Measurements from ENCODE around the gene TNNI3. TPM values are rescaled to one million over a fixed set of nuclear protein-coding genes. Genes with fewer than 3 reads are reported as not detected.

Gene TNNI3
- total RNA-seq = 1.9 TPM in 1 of 2 replicates, not detected in the other

GRCh38 chr19:55157064-55157908 is at the start of gene TNNI3:
TSS of gene TNNI3 (minus strand) at chr19:55157732. CDS start at chr19:55157589, 143 bp downstream.

GRCh38 chr19:55179606-55180484 is 22.3 kb upstream of the TNNI3 start, which contains the start of gene SYT5:
TSS of gene SYT5 (minus strand) at chr19:55180289. CDS start at chr19:55179041, 1,248 bp downstream.

GRCh38 chr19:55166530-55167268 is 9.2 kb upstream of the TNNI3 start, which contains the start of gene DNAAF3:
TSS of gene DNAAF3 (minus strand) at chr19:55166613. CDS start at chr19:55166413, 200 bp downstream.

GRCh38 chr19:55149078-55150003 is 8.2 kb downstream of the TNNI3 start, which contains the start of gene TNNT1:
TSS of gene TNNT1 (minus strand) at chr19:55149206. CDS start at chr19:55147157, 2,049 bp downstream.

GRCh38 chr19:55116859-55117662 is 40.5 kb downstream of the TNNI3 start, which contains the start of gene PPP1R12C:
TSS of gene PPP1R12C (minus strand) at chr19:55117637. CDS start at chr19:55117543, 94 bp downstream.

Other genes starting within 250 kb of the TNNI3 start
- not detected in 2 replicates for gene NLRP7, start 210.2 kb downstream of the TNNI3 start, total RNA-seq
- 22.8 and 28.8 TPM in 2 replicates for gene NLRP2, start 191.4 kb downstream of the TNNI3 start, total RNA-seq
- 0.13 TPM in 1 of 2 replicates, not detected in the other for gene GP6, start 119.5 kb downstream of the TNNI3 start, total RNA-seq
- gene RDH13, start 94.6 kb downstream of the TNNI3 start, total RNA-seq = 7.7 and 16.2 TPM in 2 replicates
- gene EPS8L1, start 81.9 kb downstream of the TNNI3 start, total RNA-seq = 6.0 and 30.7 TPM in 2 replicates
- gene PPP1R12C, start 40.1 kb downstream of the TNNI3 start, total RNA-seq = 65.5 and 69.6 TPM in 2 replicates
- 0.65 and 5.2 TPM in 2 replicates for gene TNNT1, start 8.5 kb downstream of the TNNI3 start, total RNA-seq
- gene DNAAF3, start 8.9 kb upstream of the TNNI3 start, total RNA-seq = 0.65 and 6.7 TPM in 2 replicates
- gene SYT5, start 22.6 kb upstream of the TNNI3 start, total RNA-seq = 0.38 TPM in 1 of 2 replicates, not detected in the other
- 0.81 and 3.7 TPM in 2 replicates for gene PTPRH, start 51.8 kb upstream of the TNNI3 start, total RNA-seq
- 2.4 TPM in 2 replicates for gene TMEM86B, start 71.0 kb upstream of the TNNI3 start, total RNA-seq
- gene PPP6R1, start 101.3 kb upstream of the TNNI3 start, total RNA-seq = 56.5 and 70.4 TPM in 2 replicates
- gene HSPBP1, start 122.4 kb upstream of the TNNI3 start, total RNA-seq = 45.9 and 63.2 TPM in 2 replicates
- 5.7 and 7.8 TPM in 2 replicates for gene BRSK1, start 126.3 kb upstream of the TNNI3 start, total RNA-seq
- not detected in 2 replicates for gene TMEM150B, start 167.6 kb upstream of the TNNI3 start, total RNA-seq
- gene KMT5C, start 182.1 kb upstream of the TNNI3 start, total RNA-seq = 9.9 and 14.8 TPM in 2 replicates
- gene COX6B2, start 197.0 kb upstream of the TNNI3 start, total RNA-seq = 1.0 TPM in 1 of 2 replicates, not detected in the other
- 0.13 TPM in 1 of 2 replicates, not detected in the other for gene GARIN5B, start 205.5 kb upstream of the TNNI3 start, total RNA-seq
- 3.3 and 25.3 TPM in 2 replicates for gene IL11, start 212.7 kb upstream of the TNNI3 start, total RNA-seq
- gene TMEM190, start 219.1 kb upstream of the TNNI3 start, total RNA-seq = 1.8 TPM in 1 of 2 replicates, not detected in the other
- 1.5 and 3.3 TPM in 2 replicates for gene TMEM238, start 226.6 kb upstream of the TNNI3 start, total RNA-seq
- gene RPL28, start 228.2 kb upstream of the TNNI3 start, total RNA-seq = 446 and 474 TPM in 2 replicates